AG09319 (cell line): ENCODE data around the gene DRD1.
A peak's percentile ranks its signal among the peaks of the same experiment; 100 is the strongest.

Source experiments
- DNase-seq: peaks from one replicate; pipeline ENCODE4 v3.0.0-alpha.2; 2010; ENCODE audit warnings: low read depth; ENCODE audit errors: extremely low read depth
- CTCF ChIP-seq: IDR thresholded peaks from 2 replicates; pipeline ENCODE4 v1.5.1; 2011; ENCODE audit warnings: low read depth, mild to moderate bottlenecking, inconsistent platforms, low read length, moderate library complexity

Gene DRD1

GRCh38 chr5:175468892-175469291 is 24.9 kb upstream of the DRD1 start:
- DNase-seq, result no peak
- no peak for TF ChIP-seq CTCF

- no peak for TF ChIP-seq CTCF
- no peak for DNase-seq
Observed at GRCh38 chr5:175467983-175468690, 24.2 kb upstream of the DRD1 start.

GRCh38 chr5:175466700-175467318 is 22.8 kb upstream of the DRD1 start:
- DNase-seq, result no peak
- TF ChIP-seq CTCF, result no peak

- no peak for DNase-seq
- no peak for TF ChIP-seq CTCF
Observed at GRCh38 chr5:175465282-175465681, 21.3 kb upstream of the DRD1 start.

- DNase-seq, result no peak
- TF ChIP-seq CTCF, result no peak
Observed at GRCh38 chr5:175464942-175465233, 20.9 kb upstream of the DRD1 start.

GRCh38 chr5:175464074-175464941 is 20.3 kb upstream of the DRD1 start:
- no peak for DNase-seq
- peak; percentile 79 for TF ChIP-seq CTCF

GRCh38 chr5:175463641-175464040 is 19.7 kb upstream of the DRD1 start:
- DNase-seq, result no peak
- no peak for TF ChIP-seq CTCF
